ENCODE measurements around the gene CFAP74. TPM values are rescaled to one million over a fixed set of nuclear protein-coding genes. Genes with fewer than 3 reads are reported as not detected.

CFAP74 gene
- total RNA-seq, 1 experiment from 2014 or later, result 0.28 TPM

DNA sequence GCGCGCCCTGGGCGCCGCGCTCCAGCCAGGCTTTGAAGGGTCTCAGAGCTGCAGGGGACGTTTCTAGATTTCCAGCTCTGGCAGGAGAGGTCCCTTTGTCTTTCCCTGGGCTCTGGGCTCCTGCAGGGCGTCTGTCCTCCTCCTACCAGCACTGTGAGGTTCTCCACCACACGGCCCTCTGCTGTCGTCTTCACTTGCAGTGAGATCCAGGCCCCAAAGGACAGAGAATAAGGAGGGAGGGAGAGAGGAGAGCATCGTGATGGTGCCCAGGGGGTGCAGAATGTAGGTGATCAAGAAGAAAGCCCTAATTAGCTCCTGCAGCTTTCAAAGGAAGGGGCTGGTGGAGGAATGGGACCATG is 108.5 kb downstream of the CFAP74 start:
- Histone ChIP-seq H3K23me2 (ENCODE audit: insufficient read length, low read depth, low read length, poor library complexity, severe bottlenecking) (peaks cover 6% of the 10 kb centered on the region), H3K18ac (ENCODE audit: insufficient read length, low read depth, low read length) (no peak overlapping the region), H2BK15ac (ENCODE audit: low read depth, low read length) (no peak overlapping the region), H2BK5ac (ENCODE audit: insufficient read length, low read length) (no peak overlapping the region), H3K79me2 (ENCODE audit: insufficient read depth, low read length) (no peaks in the 10 kb centered on the region; the same call in 1 of the 2 replicates), H2BK12ac (ENCODE audit: insufficient read length, low read depth, low read length) (no peak overlapping the region), H4K8ac (replicated peaks; ENCODE audit: insufficient read length, low read depth, low read length) (no peak overlapping the region), H4K20me1 (ENCODE audit: control insufficient read depth, insufficient read depth, insufficient read length) (no peaks in the 10 kb centered on the region), H3T11ph (ENCODE audit: low read length) (no peak overlapping the region), H3K27me3 (ENCODE audit: insufficient read depth, low read length) (no peaks in the 10 kb centered on the region; the same call in none of the 2 replicates), H3K9me3 (ENCODE audit: control insufficient read depth, low read depth, low read length) (no peaks in the 10 kb centered on the region), H3K14ac (ENCODE audit: insufficient read depth, low read length) (no peak overlapping the region), H2BK20ac (ENCODE audit: low read depth, low read length, poor library complexity, severe bottlenecking) (no peak overlapping the region), H3K56ac (ENCODE audit: insufficient read length, low read depth, low read length) (no peak overlapping the region), H2AK5ac (ENCODE audit: insufficient read length, low read length) (no peak overlapping the region), H4K91ac (ENCODE audit: insufficient read length, low read depth, low read length) (no peak overlapping the region), H3K4me1 (ENCODE audit: insufficient read depth, low read length) (peaks cover 5% of the 10 kb centered on the region; the same call in 1 of the 2 replicates), H3K9ac (ENCODE audit: extremely low read depth, insufficient read length, low read length) (no peak overlapping the region), H2BK120ac (ENCODE audit: low read depth, low read length, poor library complexity, severe bottlenecking) (no peak overlapping the region), H3K23ac (ENCODE audit: insufficient read length, low read depth, low read length) (no peak overlapping the region), H4K5ac (ENCODE audit: insufficient read length, low read depth, low read length) (no peak overlapping the region), H3K4me2 (ENCODE audit: insufficient read depth, insufficient read length, low read length) (no peak overlapping the region), H3K4ac (ENCODE audit: low read depth, low read length) (no peak overlapping the region), H3K27ac (ENCODE audit: insufficient read length, low read depth, low read length) (no peak overlapping the region), H2AFZ (ENCODE audit: low read length) (no peak overlapping the region), H3K79me1 (ENCODE audit: insufficient read depth, low read depth, low read length, poor library complexity, severe bottlenecking) (no peaks in the 10 kb centered on the region)
- Mint-ChIP-seq H3K4me1 (peaks cover 29 to 36% of the 10 kb centered on the region in 2 experiments), H3K27ac (peak overlapping the region in 2 of 3 experiments; percentile 62 to 80; a peak in 3 of 7 replicates), H3K27me3 (ENCODE audit: low read depth) (peaks cover 8% of the 10 kb centered on the region), H3K9me3 (no peaks in the 10 kb centered on the region; a peak in 1 of 5 replicates), H3K36me3 (ENCODE audit: insufficient read depth in 1 of 3, low read depth in 3 of 3) (no peaks in the 10 kb centered on the region; a peak in 1 of 7 replicates), H3K4me3 (no peak overlapping the region; a peak in 1 of 5 replicates)
- WGBS (ENCODE audit: extremely low coverage, insufficient read length, low lambda C conversion rate), result no CpG with 5 or more reads among the region's 10 CpGs
- DNase-seq, result no peak
- TF ChIP-seq, protein P1, sequence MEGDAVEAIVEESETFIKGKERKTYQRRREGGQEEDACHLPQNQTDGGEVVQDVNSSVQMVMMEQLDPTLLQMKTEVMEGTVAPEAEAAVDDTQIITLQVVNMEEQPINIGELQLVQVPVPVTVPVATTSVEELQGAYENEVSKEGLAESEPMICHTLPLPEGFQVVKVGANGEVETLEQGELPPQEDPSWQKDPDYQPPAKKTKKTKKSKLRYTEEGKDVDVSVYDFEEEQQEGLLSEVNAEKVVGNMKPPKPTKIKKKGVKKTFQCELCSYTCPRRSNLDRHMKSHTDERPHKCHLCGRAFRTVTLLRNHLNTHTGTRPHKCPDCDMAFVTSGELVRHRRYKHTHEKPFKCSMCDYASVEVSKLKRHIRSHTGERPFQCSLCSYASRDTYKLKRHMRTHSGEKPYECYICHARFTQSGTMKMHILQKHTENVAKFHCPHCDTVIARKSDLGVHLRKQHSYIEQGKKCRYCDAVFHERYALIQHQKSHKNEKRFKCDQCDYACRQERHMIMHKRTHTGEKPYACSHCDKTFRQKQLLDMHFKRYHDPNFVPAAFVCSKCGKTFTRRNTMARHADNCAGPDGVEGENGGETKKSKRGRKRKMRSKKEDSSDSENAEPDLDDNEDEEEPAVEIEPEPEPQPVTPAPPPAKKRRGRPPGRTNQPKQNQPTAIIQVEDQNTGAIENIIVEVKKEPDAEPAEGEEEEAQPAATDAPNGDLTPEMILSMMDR (conservative IDR thresholded peaks at IDR 0.05), result no peak
